HK-2 (cell line): ENCODE measurements around the gene RNF220.
"Not testable (repeated sequence)": the region's sequence is repeated elsewhere in the genome, so short reads cannot be mapped to it uniquely, and the experiment has no call there.

Source experiments
- DNase-seq: peaks from one replicate; pipeline ENCODE4 v3.0.0-alpha.2; 2018; ENCODE audit not compliant: unreplicated experiment

The RNF220 gene

GRCh38 chr1:44549510-44549909, 144.5 kb downstream of the RNF220 start:
- DNase-seq = no peak

- no peak for DNase-seq
These were observed 148.2 kb downstream of the RNF220 start for GRCh38 chr1:44553127-44553758.

GRCh38 chr1:44553771-44554170, 148.7 kb downstream of the RNF220 start:
- peak; percentile 49 for DNase-seq

- DNase-seq = no peak
These were observed 149.7 kb downstream of the RNF220 start for GRCh38 chr1:44554706-44555105.

- DNase-seq = no peak
These were observed 152.7 kb downstream of the RNF220 start for GRCh38 chr1:44557778-44558177.

GRCh38 chr1:44558883-44559282, 153.8 kb downstream of the RNF220 start:
- no peak for DNase-seq

- DNase-seq = no peak
These were observed 154.3 kb downstream of the RNF220 start for GRCh38 chr1:44559330-44559729.

GRCh38 chr1:44559913-44560312, 154.9 kb downstream of the RNF220 start:
- no peak for DNase-seq

- not testable (repeated sequence) for DNase-seq
These were observed 155.6 kb downstream of the RNF220 start for GRCh38 chr1:44560696-44561095.

GRCh38 chr1:44565259-44565750, 160.2 kb downstream of the RNF220 start:
- no peak for DNase-seq

- DNase-seq = no peak
These were observed 160.8 kb downstream of the RNF220 start for GRCh38 chr1:44565833-44566232.

GRCh38 chr1:44566281-44567046, 161.4 kb downstream of the RNF220 start:
- DNase-seq = no peak

GRCh38 chr1:44568128-44568900, 163.3 kb downstream of the RNF220 start:
- DNase-seq = peak; percentile 17

- DNase-seq = no peak
These were observed 164.4 kb downstream of the RNF220 start for GRCh38 chr1:44569491-44569890.

- no peak for DNase-seq
These were observed 166.9 kb downstream of the RNF220 start for GRCh38 chr1:44571712-44572571.

- DNase-seq = no peak
These were observed 167.5 kb downstream of the RNF220 start for GRCh38 chr1:44572572-44572879.

- DNase-seq = no peak
These were observed 170.3 kb downstream of the RNF220 start for GRCh38 chr1:44575396-44575795.

GRCh38 chr1:44576456-44577150, 171.5 kb downstream of the RNF220 start:
- no peak for DNase-seq

GRCh38 chr1:44581205-44581604, 176.2 kb downstream of the RNF220 start:
- DNase-seq = no peak

- DNase-seq = no peak
These were observed 179.1 kb downstream of the RNF220 start for GRCh38 chr1:44584167-44584566.

GRCh38 chr1:44585315-44585920, 180.4 kb downstream of the RNF220 start:
- DNase-seq = no peak
